Right atrium auricular region (tissue), 2 donors: Measurements from ENCODE around the gene BDKRB2. TPM values are rescaled to one million over a fixed set of nuclear protein-coding genes. Genes with fewer than 3 reads are reported as not detected.

Experiments
- DNase-seq: peaks from one replicate; pipeline ENCODE4 v3.0.0-alpha.2; 2019; ENCODE audit warnings: low spot score
- H3K27ac ChIP-seq, 2 donors: fragments of 200-600 bp; sonication (generic); 1 replicate in 1 of 2; 2 replicates in 1 of 2; pipeline ENCODE4 v1.5.1; 2016 to 2019
- H3K27me3 ChIP-seq, 2 donors: fragments of 200-600 bp; sonication (generic); one replicate each; pipeline versions ENCODE4 v1.5.1 to v1.6.0; 2017 to 2019
- H3K36me3 ChIP-seq: fragments of 200-600 bp; sonication (generic); one replicate; pipeline ENCODE4 v1.5.1; 2016
- H3K4me1 ChIP-seq, 2 donors: fragments of 200-600 bp; sonication (generic); one replicate each; pipeline versions ENCODE4 v1.5.1 to v1.6.0; 2017 to 2019
- H3K4me3 ChIP-seq, 2 donors: fragments of 200-600 bp; sonication (generic); 1 replicate in 1 of 2; 2 replicates in 1 of 2; pipeline ENCODE4 v1.5.1; 2017 to 2019; ENCODE audit warnings: mild to moderate bottlenecking in 1 of 2, moderate library complexity in 1 of 2
- H3K9me3 ChIP-seq, 2 donors: fragments of 200-600 bp; sonication (generic); one replicate each; pipeline ENCODE4 v1.5.1; 2019
- total RNA-seq, 2 donors: library from RNA; depleted of rRNA; stranded (reverse); fragments of >200 nt; gene quantifications; one replicate each; pipeline ENCODE4 v1.1.0, GENCODE V29; 2016
- TF ChIP-seq, protein P1 (sequence below), 2 donors: fragments of 200-600 bp; sonication (generic); IDR thresholded peaks; one replicate each; pipeline ENCODE4 v1.5.1; 2019; ENCODE audit warnings: antibody characterized with exemption in 2 of 2

The BDKRB2 gene
- total RNA-seq, 2 donors from 2014 or later: 1.7 to 2.9 TPM

DNA sequence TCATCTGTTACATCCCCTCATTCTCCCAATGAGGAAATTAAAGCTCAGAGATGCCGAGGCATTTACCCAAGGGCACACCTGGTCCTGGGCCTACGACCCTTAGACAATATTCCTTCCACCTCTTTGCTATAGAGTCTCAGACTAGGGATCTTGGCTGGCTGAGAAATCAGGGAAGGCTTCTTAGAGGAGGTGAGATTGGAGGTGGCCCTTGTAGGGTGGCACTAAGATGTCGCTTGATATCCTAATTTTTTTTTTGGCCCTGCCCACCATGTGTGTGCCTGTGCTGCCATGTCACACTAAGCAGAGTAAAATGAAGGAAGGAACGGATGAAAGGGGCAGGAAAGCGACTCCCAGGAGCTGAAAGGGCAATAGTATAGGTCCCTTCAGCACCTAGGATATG, 20.6 kb downstream of the BDKRB2 start:
- Histone ChIP-seq H3K4me3 (no peak overlapping the region), H3K4me1 (peaks cover 0 to 3% of the 10 kb centered on the region in 2 donors), H3K9me3 (peaks cover 0 to 11% of the 10 kb centered on the region in 2 donors), H3K27ac (no peak overlapping the region), H3K36me3 (no peaks in the 10 kb centered on the region), H3K27me3 (no peaks in the 10 kb centered on the region)
- DNase-seq: no peak
- TF ChIP-seq, protein P1, sequence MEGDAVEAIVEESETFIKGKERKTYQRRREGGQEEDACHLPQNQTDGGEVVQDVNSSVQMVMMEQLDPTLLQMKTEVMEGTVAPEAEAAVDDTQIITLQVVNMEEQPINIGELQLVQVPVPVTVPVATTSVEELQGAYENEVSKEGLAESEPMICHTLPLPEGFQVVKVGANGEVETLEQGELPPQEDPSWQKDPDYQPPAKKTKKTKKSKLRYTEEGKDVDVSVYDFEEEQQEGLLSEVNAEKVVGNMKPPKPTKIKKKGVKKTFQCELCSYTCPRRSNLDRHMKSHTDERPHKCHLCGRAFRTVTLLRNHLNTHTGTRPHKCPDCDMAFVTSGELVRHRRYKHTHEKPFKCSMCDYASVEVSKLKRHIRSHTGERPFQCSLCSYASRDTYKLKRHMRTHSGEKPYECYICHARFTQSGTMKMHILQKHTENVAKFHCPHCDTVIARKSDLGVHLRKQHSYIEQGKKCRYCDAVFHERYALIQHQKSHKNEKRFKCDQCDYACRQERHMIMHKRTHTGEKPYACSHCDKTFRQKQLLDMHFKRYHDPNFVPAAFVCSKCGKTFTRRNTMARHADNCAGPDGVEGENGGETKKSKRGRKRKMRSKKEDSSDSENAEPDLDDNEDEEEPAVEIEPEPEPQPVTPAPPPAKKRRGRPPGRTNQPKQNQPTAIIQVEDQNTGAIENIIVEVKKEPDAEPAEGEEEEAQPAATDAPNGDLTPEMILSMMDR (IDR thresholded peaks at IDR 0.05): no peak

DNA sequence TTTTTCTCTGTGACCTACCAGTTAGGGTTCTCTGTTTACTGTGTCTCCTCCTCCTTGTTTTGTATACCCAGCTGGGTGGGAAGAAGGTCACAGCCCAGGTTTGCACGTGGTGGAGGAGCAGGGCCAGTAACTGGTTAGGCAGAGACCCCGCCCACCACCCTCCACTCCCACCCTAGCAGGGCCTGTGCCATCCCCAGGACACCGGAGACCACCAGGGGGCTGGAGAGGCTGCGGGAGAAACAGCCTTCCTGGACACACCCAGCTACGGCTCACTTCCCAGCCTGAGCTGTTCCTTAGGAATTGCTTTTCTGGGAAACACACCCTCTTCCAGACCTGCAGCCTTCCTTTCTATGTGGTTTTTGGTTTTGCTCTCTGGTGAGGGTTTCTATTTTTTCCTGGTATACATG, 21.1 kb downstream of the BDKRB2 start:
- no peak overlapping the region for H3K27ac ChIP-seq

DNA sequence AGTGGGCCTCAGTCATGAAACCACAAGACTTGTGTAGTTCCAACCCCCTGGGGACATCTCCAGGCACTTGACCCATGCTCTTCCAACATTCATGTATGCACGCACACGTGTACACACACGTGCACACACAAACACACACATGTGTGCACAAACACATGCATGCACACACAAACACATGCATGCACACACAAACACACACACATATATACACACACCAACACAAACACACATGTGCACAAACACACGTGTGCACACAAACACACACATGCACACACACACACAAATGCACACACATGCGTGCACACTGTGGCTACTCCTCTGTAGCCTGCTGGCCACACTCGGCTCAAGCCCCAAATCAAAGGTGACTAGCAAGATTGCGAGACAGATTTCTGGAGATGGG, 22.8 kb downstream of the BDKRB2 start:
- no peaks in the 10 kb centered on the region for H3K36me3 ChIP-seq
- TF ChIP-seq, protein P1 (IDR thresholded peaks at IDR 0.05): no peak
- peaks cover 0 to 11% of the 10 kb centered on the region in 2 donors for H3K9me3 ChIP-seq
- H3K27ac ChIP-seq: no peak overlapping the region
- H3K27me3 ChIP-seq: no peaks in the 10 kb centered on the region
- H3K4me3 ChIP-seq: no peak overlapping the region
- peaks cover 0 to 3% of the 10 kb centered on the region in 2 donors for H3K4me1 ChIP-seq
- DNase-seq: no peak

More for the DNA sequence above, 21.1 kb downstream of the BDKRB2 start:
- Histone ChIP-seq H3K9me3 (peaks cover 0 to 11% of the 10 kb centered on the region in 2 donors), H3K36me3 (no peaks in the 10 kb centered on the region), H3K4me1 (peaks cover 0 to 3% of the 10 kb centered on the region in 2 donors), H3K27me3 (no peaks in the 10 kb centered on the region), H3K4me3 (no peak overlapping the region)
- TF ChIP-seq, protein P1 (IDR thresholded peaks at IDR 0.05): no peak
- DNase-seq: no peak

GRCh38 chr14:96229315-96229714, 24.7 kb downstream of the BDKRB2 start:
- H3K4me3 ChIP-seq: no peak overlapping the region
- no peaks in the 10 kb centered on the region for H3K27me3 ChIP-seq
- peaks cover 0 to 3% of the 10 kb centered on the region in 2 donors for H3K4me1 ChIP-seq
- H3K9me3 ChIP-seq: peaks cover 0 to 11% of the 10 kb centered on the region in 2 donors
- no peak overlapping the region for H3K27ac ChIP-seq
- no peaks in the 10 kb centered on the region for H3K36me3 ChIP-seq
- TF ChIP-seq, protein P1 (IDR thresholded peaks at IDR 0.05): no peak
- DNase-seq: no peak

- no peak overlapping the region for H3K4me3 ChIP-seq
- H3K4me1 ChIP-seq: no peaks in the 10 kb centered on the region
- H3K27me3 ChIP-seq: no peaks in the 10 kb centered on the region
- no peak for DNase-seq
- TF ChIP-seq, protein P1 (IDR thresholded peaks at IDR 0.05): no peak
- no peaks in the 10 kb centered on the region for H3K36me3 ChIP-seq
- peaks cover 0 to 11% of the 10 kb centered on the region in 2 donors for H3K9me3 ChIP-seq
- H3K27ac ChIP-seq: no peak overlapping the region
These were observed 26.4 kb downstream of the BDKRB2 start for GRCh38 chr14:96231056-96231455.

DNA sequence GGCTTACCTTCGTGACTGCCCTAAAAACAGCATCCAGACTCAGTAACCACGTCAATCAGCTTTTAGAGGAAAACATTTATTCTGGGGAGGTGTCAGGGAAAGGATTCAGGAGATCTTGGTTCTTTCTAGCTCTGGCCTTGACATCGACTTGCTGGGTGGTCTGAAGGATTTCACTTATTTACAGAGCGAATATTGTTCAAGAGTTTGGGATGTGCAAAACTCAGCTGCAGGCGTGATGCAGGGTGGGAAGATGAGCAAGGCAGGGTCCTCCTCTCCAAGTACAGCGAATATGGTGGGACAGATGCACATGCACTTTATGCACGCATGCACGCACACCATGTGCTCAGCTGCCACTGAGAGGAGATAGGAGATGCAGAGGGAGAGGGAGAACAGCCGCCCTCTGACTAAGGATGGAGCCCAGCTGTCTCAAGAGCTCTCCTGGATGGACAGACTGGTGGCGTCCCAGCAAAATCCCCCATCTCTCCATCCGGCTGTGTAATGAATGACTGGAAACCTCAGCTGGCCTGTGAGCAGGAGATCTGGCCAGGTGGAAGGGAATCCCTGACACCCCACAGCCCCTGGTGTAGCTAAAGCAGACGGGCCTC, 27.0 kb downstream of the BDKRB2 start:
- no peaks in the 10 kb centered on the region for H3K27me3 ChIP-seq
- H3K9me3 ChIP-seq: peaks cover 0 to 11% of the 10 kb centered on the region in 2 donors
- no peaks in the 10 kb centered on the region for H3K36me3 ChIP-seq
- H3K4me3 ChIP-seq: no peak overlapping the region
- DNase-seq: no peak
- TF ChIP-seq, protein P1 (IDR thresholded peaks at IDR 0.05): no peak
- H3K4me1 ChIP-seq: no peaks in the 10 kb centered on the region
- no peak overlapping the region for H3K27ac ChIP-seq
